Peyer's patch (tissue), 4 donors: ENCODE data around the gene AP1M2. TPM values are rescaled to one million over a fixed set of nuclear protein-coding genes. Genes with fewer than 3 reads are reported as not detected.

Experiments used
- DNase-seq, 3 donors: peaks; one replicate each; pipeline ENCODE4 v3.0.0-alpha.2; 2017 to 2019
- H3K27ac ChIP-seq, 4 donors: fragments of 200-600 bp; sonication (generic); one replicate each; pipeline ENCODE4 v1.5.1; 2016 to 2019
- H3K27me3 ChIP-seq, 2 donors: fragments of 200-600 bp; sonication (generic); one replicate each; pipeline ENCODE4 v1.5.1; 2019
- H3K36me3 ChIP-seq, 3 donors: fragments of 200-600 bp; sonication (generic); one replicate each; pipeline ENCODE4 v1.5.1; 2016 to 2019
- H3K4me1 ChIP-seq, 4 donors: fragments of 200-600 bp; sonication (generic); one replicate each; pipeline ENCODE4 v1.5.1; 2016 to 2019
- H3K4me3 ChIP-seq, 4 donors: fragments of 200-600 bp; sonication (generic); 1 replicate in 3 of 4; 2 replicates in 1 of 4; pipeline ENCODE4 v1.5.1; 2016 to 2019; ENCODE audit warnings: mild to moderate bottlenecking in 1 of 4
- H3K9me3 ChIP-seq, 4 donors: fragments of 200-600 bp; sonication (generic); one replicate each; pipeline ENCODE4 v1.5.1; 2016 to 2019; ENCODE audit warnings: mild to moderate bottlenecking in 1 of 4
- POLR2A ChIP-seq, 2 donors: fragments of 450-650 bp; IDR thresholded peaks; one replicate each; pipeline ENCODE4 v1.5.1; 2017; ENCODE audit warnings: antibody characterized with exemption in 2 of 2, mild to moderate bottlenecking in 2 of 2, moderate library complexity in 2 of 2
- total RNA-seq, 4 donors: library from RNA; depleted of rRNA; stranded (reverse); fragments of >200 nt; gene quantifications; one replicate each; pipeline ENCODE4 v1.1.0, GENCODE V29; 2016
- TF ChIP-seq, protein P1 (sequence below), 6 experiments: fragments of 450-650 bp in 4 of 6; fragments of 200-600 bp in 2 of 6; sonication (generic) in 1 of 6; IDR thresholded peaks; one replicate each; pipeline ENCODE4 v1.5.1; 2017 to 2019; ENCODE audit warnings: antibody characterized with exemption in 6 of 6, mild to moderate bottlenecking in 3 of 6, moderate library complexity in 1 of 6

Gene AP1M2
- total RNA-seq, 4 donors from 2014 or later = 60.2 to 102 (median 82.5) TPM

DNA sequence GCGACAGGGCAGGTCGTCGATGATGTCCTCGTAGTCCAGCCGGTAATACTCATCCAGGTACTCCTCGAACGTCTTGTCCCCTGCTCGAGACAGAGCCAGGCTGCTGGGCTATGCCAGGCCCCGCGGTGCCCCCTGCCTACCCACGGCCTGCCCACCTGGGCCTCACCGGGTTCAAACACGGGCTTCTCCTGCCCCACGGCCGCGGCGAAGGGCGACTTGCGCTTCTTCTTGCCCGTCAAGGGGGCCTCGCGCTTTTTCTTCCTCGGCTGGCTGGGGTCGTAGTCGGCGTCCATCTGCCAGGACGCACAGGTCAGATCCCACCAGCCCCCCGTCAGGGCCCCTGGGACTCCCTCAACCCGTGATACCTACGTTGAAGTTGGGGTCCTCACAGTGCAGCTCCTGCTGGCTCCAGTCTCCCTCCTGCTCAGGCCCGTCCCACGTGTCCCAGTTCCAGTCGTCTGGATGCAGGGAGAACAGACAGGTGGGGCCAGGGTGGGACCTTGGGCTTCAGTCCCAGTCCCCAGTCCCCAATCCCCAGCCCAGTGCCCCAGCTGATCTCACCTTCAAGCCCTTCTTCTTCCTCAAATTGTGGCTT, 29.4 kb downstream of the AP1M2 start:
- no peaks in the 10 kb centered on the region for H3K9me3 ChIP-seq
- DNase-seq = no peak
- H3K4me3 ChIP-seq = no peak overlapping the region
- peaks cover 0 to 21% (median 13%) of the 10 kb centered on the region in 4 donors for H3K4me1 ChIP-seq
- peaks cover 0 to 90% (median 0%) of the 10 kb centered on the region in 3 donors for H3K36me3 ChIP-seq
- no peaks in the 10 kb centered on the region for H3K27me3 ChIP-seq
- H3K27ac ChIP-seq = no peak overlapping the region
- TF ChIP-seq, protein P1, sequence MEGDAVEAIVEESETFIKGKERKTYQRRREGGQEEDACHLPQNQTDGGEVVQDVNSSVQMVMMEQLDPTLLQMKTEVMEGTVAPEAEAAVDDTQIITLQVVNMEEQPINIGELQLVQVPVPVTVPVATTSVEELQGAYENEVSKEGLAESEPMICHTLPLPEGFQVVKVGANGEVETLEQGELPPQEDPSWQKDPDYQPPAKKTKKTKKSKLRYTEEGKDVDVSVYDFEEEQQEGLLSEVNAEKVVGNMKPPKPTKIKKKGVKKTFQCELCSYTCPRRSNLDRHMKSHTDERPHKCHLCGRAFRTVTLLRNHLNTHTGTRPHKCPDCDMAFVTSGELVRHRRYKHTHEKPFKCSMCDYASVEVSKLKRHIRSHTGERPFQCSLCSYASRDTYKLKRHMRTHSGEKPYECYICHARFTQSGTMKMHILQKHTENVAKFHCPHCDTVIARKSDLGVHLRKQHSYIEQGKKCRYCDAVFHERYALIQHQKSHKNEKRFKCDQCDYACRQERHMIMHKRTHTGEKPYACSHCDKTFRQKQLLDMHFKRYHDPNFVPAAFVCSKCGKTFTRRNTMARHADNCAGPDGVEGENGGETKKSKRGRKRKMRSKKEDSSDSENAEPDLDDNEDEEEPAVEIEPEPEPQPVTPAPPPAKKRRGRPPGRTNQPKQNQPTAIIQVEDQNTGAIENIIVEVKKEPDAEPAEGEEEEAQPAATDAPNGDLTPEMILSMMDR (IDR thresholded peaks at IDR 0.05) = no peak
- TF ChIP-seq POLR2A (IDR thresholded peaks at IDR 0.05) = no peak

DNA sequence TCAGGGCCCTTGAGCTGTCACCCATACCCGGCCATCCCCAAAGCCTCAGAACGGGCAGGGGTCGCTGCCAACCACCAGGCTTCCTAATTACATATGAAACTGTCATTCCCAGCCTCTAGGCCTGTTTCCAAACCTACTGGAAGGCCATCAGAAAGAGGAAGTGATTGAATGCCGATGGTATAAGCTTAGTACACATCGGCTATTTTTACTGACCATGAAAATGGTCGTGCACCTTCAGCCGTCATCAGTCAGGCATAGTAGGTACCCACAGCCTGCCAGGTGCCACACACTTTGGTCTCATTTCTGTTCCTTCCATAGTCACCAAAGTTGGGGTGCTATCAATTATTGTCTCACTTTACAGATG, 31.5 kb downstream of the AP1M2 start:
- Histone ChIP-seq H3K9me3 (no peaks in the 10 kb centered on the region), H3K27ac (peak overlapping the region in 2 of 4 donors; percentile 32 to 84), H3K4me1 (peaks cover 0 to 29% (median 27%) of the 10 kb centered on the region in 4 donors), H3K36me3 (peaks cover 0 to 94% (median 0%) of the 10 kb centered on the region in 3 donors), H3K27me3 (no peaks in the 10 kb centered on the region), H3K4me3 (no peak overlapping the region)
- no peak for DNase-seq
- TF ChIP-seq POLR2A (IDR thresholded peaks at IDR 0.05) = no peak
- TF ChIP-seq, protein P1 (IDR thresholded peaks at IDR 0.05) = no peak

DNA sequence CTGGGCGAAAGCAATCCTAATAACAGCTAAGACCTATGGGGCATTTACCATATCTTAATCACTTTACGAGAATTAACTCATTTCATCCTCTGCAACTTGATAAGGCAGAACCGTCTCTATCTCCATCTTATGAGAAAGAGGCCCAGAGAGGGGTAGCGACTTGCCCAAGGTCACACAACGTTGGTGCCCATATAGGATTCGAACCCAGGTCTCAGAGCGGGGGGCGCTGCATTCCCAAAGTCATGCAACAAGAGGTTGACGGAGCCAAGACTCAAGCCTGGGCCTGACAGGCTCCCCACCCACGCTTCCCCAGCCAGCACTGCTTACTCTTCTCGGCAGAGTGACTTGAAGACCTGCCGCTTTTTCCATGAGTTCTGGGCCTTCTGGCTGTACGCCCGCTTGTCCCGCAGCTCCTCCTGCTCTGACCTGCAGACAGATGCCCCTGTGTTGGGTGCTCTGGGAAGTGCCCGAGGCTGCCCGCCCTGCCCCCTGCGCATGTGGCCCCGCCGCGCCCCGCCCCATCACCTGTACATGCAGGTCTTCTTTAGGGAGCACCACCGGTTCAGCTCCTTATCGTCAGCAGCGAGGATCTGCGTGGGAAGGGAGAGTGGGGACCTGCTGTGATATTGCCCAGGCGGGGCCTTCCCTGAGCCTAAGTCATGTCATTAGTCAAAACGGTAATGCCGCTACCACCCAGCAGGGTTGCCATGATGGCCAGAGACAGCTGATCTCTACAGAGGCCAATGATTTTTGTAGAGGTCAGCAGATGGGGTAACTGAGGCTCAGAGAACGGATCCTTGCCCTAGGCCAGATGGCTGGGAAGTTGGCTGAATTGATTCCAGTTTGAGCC, 32.1 kb downstream of the AP1M2 start:
- H3K27ac ChIP-seq = peak overlapping the region in 3 of 4 donors; percentile 42 to 84 (median 56)

DNA sequence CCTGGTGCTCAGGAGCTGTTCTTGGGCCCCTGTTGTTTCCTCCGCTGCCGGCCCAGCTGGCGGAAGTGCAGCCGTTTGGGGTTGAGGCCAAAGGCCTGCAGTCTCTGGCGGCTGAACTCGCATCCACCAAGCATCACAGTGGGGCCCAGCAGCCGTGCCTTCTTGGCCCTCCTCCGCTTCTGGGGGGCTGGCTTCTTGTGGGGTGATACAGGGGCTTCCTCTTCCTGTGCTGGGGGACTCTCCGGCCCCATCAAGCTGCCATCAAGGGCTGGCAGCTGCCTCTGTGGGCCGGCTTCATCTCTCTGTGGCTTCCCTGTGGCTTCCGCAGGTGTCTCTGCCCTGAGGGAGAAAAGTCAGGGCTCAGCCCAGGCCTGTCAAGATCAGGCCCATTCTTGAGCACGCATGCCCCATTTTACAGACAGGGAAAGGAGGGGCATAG, 33.1 kb downstream of the AP1M2 start:
- Histone ChIP-seq H3K36me3 (peaks cover 0 to 94% (median 0%) of the 10 kb centered on the region in 3 donors), H3K4me3 (no peak overlapping the region), H3K9me3 (no peaks in the 10 kb centered on the region), H3K27ac (peak overlapping the region; percentile 42 to 84 (median 56)), H3K4me1 (peaks cover 0 to 41% (median 29%) of the 10 kb centered on the region in 4 donors), H3K27me3 (no peaks in the 10 kb centered on the region)
- TF ChIP-seq, protein P1 (IDR thresholded peaks at IDR 0.05) = no peak
- TF ChIP-seq POLR2A (IDR thresholded peaks at IDR 0.05) = no peak
- peak in 2 of 3 donors; percentile 81 to 86 for DNase-seq

More for the DNA sequence above, 32.1 kb downstream of the AP1M2 start:
- Histone ChIP-seq H3K4me3 (no peak overlapping the region), H3K27me3 (no peaks in the 10 kb centered on the region), H3K9me3 (no peaks in the 10 kb centered on the region), H3K36me3 (peaks cover 0 to 94% (median 0%) of the 10 kb centered on the region in 3 donors), H3K4me1 (peaks cover 0 to 32% (median 29%) of the 10 kb centered on the region in 4 donors)
- TF ChIP-seq, protein P1 (IDR thresholded peaks at IDR 0.05) = no peak
- no peak for TF ChIP-seq POLR2A (IDR thresholded peaks at IDR 0.05)
- no peak for DNase-seq

DNA sequence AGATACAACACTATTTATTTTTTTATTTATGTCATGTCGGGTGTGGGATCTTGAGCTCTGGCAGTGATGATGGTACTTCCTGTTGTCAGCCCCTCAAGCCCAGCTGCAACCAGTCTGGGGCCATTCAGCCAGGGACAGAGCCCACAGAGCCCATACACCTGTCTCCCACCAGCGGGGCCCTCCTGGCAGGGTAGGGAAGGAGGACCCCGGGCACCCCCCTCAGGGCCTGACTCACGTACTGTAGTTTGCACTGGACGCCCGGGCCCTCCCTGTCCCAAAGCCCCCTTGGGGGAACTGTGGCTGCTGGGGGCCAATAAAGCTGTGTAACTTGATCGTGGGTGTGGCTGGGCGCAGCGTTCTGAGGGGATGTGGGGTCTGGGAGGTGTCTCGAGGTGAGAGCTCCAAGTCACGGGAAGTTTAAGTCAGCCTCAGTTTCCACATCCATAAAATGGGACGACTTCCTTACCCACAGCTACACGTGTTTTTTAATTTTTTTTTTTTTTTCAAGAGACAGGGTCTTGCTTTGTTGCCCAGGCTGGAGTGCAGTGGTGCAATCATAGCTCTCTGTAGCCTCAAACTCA, 33.9 kb downstream of the AP1M2 start:
- no peaks in the 10 kb centered on the region for H3K9me3 ChIP-seq
- peaks cover 0 to 94% (median 0%) of the 10 kb centered on the region in 3 donors for H3K36me3 ChIP-seq
- H3K4me1 ChIP-seq = peaks cover 0 to 41% (median 29%) of the 10 kb centered on the region in 4 donors
- DNase-seq = no peak
- H3K27ac ChIP-seq = peak overlapping the region; percentile 55 to 84 (median 70)
- no peaks in the 10 kb centered on the region for H3K27me3 ChIP-seq
- TF ChIP-seq, protein P1 (IDR thresholded peaks at IDR 0.05) = no peak
- no peak for TF ChIP-seq POLR2A (IDR thresholded peaks at IDR 0.05)
- H3K4me3 ChIP-seq = no peak overlapping the region
